ENCODE measurements around the gene MPHOSPH8.

Gene MPHOSPH8

GRCh38 chr13:19665427-19665859 lies 32.0 kb downstream of the MPHOSPH8 start:
- Histone ChIP-seq H3K36me3 (ENCODE audit: control insufficient read depth in 4 of 4, insufficient read depth in 4 of 4, low read length in 3 of 4) (peaks cover 23 to 96% (median 63%) of the 10 kb centered on the region in 4 experiments), H3K27ac (ENCODE audit: insufficient read depth in 1 of 2, low read depth in 1 of 2, low read length in 2 of 2, poor library complexity in 1 of 2, severe bottlenecking in 2 of 2) (peak overlapping the region in 1 of 2 experiments; percentile 22), H3K9me3 (ENCODE audit: control extremely low read depth in 1 of 5, control insufficient read depth in 4 of 5, insufficient read depth in 2 of 5, low read depth in 1 of 5, low read length in 4 of 5) (no peaks in the 10 kb centered on the region), H3K27me3 (replicated peaks in 2 of 5; ENCODE audit: control insufficient read depth in 4 of 5, insufficient read depth in 5 of 5, low read length in 4 of 5) (no peaks in the 10 kb centered on the region), H3K4me3 (ENCODE audit: control insufficient read depth in 1 of 7, extremely low read depth in 1 of 7, insufficient read depth in 4 of 7, low read depth in 2 of 7, low read length in 6 of 7) (no peak overlapping the region), H3K4me1 (ENCODE audit: control extremely low read depth in 1 of 4, control insufficient read depth in 4 of 4, insufficient read depth in 4 of 4, low read length in 3 of 4) (peaks cover 0 to 6% (median 0%) of the 10 kb centered on the region in 4 experiments)
- CTCF ChIA-PET, result interaction anchor here (1.0 kb wide), 1 partner anchor 10 kb away, joined by 3 read pairs; no protein-coding TSS in a partner anchor
- WGBS (ENCODE audit: insufficient coverage), result 92% methylated on average over 12 of the region's 14 CpGs
- no peak for DNase-seq
- POLR2A ChIA-PET, result no interaction called here

GRCh38 chr13:19668778-19669177 lies 35.3 kb downstream of the MPHOSPH8 start:
- POLR2A ChIA-PET, result no interaction called here
- peaks cover 21 to 90% (median 59%) of the 10 kb centered on the region in 4 experiments for H3K36me3 ChIP-seq (ENCODE audit: control insufficient read depth in 4 of 4, insufficient read depth in 4 of 4, low read length in 3 of 4)
- no peaks in the 10 kb centered on the region for H3K27me3 ChIP-seq (replicated peaks in 2 of 5; ENCODE audit: control insufficient read depth in 4 of 5, insufficient read depth in 5 of 5, low read length in 4 of 5)
- H3K4me1 ChIP-seq (ENCODE audit: control extremely low read depth in 1 of 4, control insufficient read depth in 4 of 4, insufficient read depth in 4 of 4, low read length in 3 of 4), result peaks cover 0 to 6% (median 3%) of the 10 kb centered on the region in 4 experiments
- no peak overlapping the region for H3K4me3 ChIP-seq (ENCODE audit: control insufficient read depth in 1 of 7, extremely low read depth in 1 of 7, insufficient read depth in 4 of 7, low read depth in 2 of 7, low read length in 6 of 7)
- H3K9me3 ChIP-seq (ENCODE audit: control extremely low read depth in 1 of 5, control insufficient read depth in 4 of 5, insufficient read depth in 2 of 5, low read depth in 1 of 5, low read length in 4 of 5), result no peaks in the 10 kb centered on the region
- WGBS (ENCODE audit: insufficient coverage), result 100% methylated on average over 3 of the region's 9 CpGs
- no peak for DNase-seq
- no peak overlapping the region for H3K27ac ChIP-seq (ENCODE audit: insufficient read depth in 1 of 2, low read depth in 1 of 2, low read length in 2 of 2, poor library complexity in 1 of 2, severe bottlenecking in 2 of 2)
- CTCF ChIA-PET, result interaction anchor here (1.2 kb wide), 1 partner anchor 11 kb away, joined by 4 read pairs; no protein-coding TSS in a partner anchor

GRCh38 chr13:19670147-19670546 lies 36.7 kb downstream of the MPHOSPH8 start:
- CTCF ChIA-PET, result interaction anchor here (1.2 kb wide), 1 partner anchor 10 kb away, joined by 4 read pairs; no protein-coding TSS in a partner anchor
- H3K4me1 ChIP-seq (ENCODE audit: control extremely low read depth in 1 of 4, control insufficient read depth in 4 of 4, insufficient read depth in 4 of 4, low read length in 3 of 4), result peaks cover 0 to 6% (median 0%) of the 10 kb centered on the region in 4 experiments
- POLR2A ChIA-PET, result no interaction called here
- H3K9me3 ChIP-seq (ENCODE audit: control extremely low read depth in 1 of 5, control insufficient read depth in 4 of 5, insufficient read depth in 2 of 5, low read depth in 1 of 5, low read length in 4 of 5), result no peaks in the 10 kb centered on the region
- DNase-seq, result no peak
- no peaks in the 10 kb centered on the region for H3K27me3 ChIP-seq (replicated peaks in 2 of 5; ENCODE audit: control insufficient read depth in 4 of 5, insufficient read depth in 5 of 5, low read length in 4 of 5)
- H3K4me3 ChIP-seq (ENCODE audit: control insufficient read depth in 1 of 7, extremely low read depth in 1 of 7, insufficient read depth in 4 of 7, low read depth in 2 of 7, low read length in 6 of 7), result no peak overlapping the region
- H3K27ac ChIP-seq (ENCODE audit: insufficient read depth in 1 of 2, low read depth in 1 of 2, low read length in 2 of 2, poor library complexity in 1 of 2, severe bottlenecking in 2 of 2), result peak overlapping the region in 1 of 2 experiments; percentile 11
- H3K36me3 ChIP-seq (ENCODE audit: control insufficient read depth in 4 of 4, insufficient read depth in 4 of 4, low read length in 3 of 4), result peaks cover 21 to 89% (median 63%) of the 10 kb centered on the region in 4 experiments
- WGBS (ENCODE audit: insufficient coverage), result no CpG with 5 or more reads among the region's 3 CpGs

GRCh38 chr13:19672990-19673389 lies 39.5 kb downstream of the MPHOSPH8 start:
- POLR2A ChIA-PET, result interaction anchor here (0.6 kb wide), 2 partner anchors 9 to 207 kb away, joined by 4 to 5 read pairs; no protein-coding TSS in a partner anchor
- Histone ChIP-seq H3K36me3 (ENCODE audit: control insufficient read depth in 4 of 4, insufficient read depth in 4 of 4, low read length in 3 of 4) (peaks cover 24 to 79% (median 48%) of the 10 kb centered on the region in 4 experiments), H3K4me3 (ENCODE audit: control insufficient read depth in 1 of 7, extremely low read depth in 1 of 7, insufficient read depth in 4 of 7, low read depth in 2 of 7, low read length in 6 of 7) (no peak overlapping the region), H3K9me3 (ENCODE audit: control extremely low read depth in 1 of 5, control insufficient read depth in 4 of 5, insufficient read depth in 2 of 5, low read depth in 1 of 5, low read length in 4 of 5) (no peaks in the 10 kb centered on the region), H3K27ac (ENCODE audit: insufficient read depth in 1 of 2, low read depth in 1 of 2, low read length in 2 of 2, poor library complexity in 1 of 2, severe bottlenecking in 2 of 2) (peak overlapping the region in 1 of 2 experiments; percentile 55), H3K4me1 (ENCODE audit: control extremely low read depth in 1 of 4, control insufficient read depth in 4 of 4, insufficient read depth in 4 of 4, low read length in 3 of 4) (peaks cover 0 to 16% (median 4%) of the 10 kb centered on the region in 4 experiments), H3K27me3 (replicated peaks in 2 of 5; ENCODE audit: control insufficient read depth in 4 of 5, insufficient read depth in 5 of 5, low read length in 4 of 5) (no peaks in the 10 kb centered on the region)
- CTCF ChIA-PET, result no interaction called here
- DNase-seq, result peak in 2 of 3 donors; percentile 16 to 40
- WGBS (ENCODE audit: insufficient coverage), result 43% methylated on average over 2 of the region's 5 CpGs

GRCh38 chr13:19673473-19674430 lies 40.3 kb downstream of the MPHOSPH8 start:
- no peak for DNase-seq
- WGBS (ENCODE audit: insufficient coverage), result 95% methylated on average over 9 of the region's 11 CpGs
- Histone ChIP-seq H3K27me3 (replicated peaks in 2 of 5; ENCODE audit: control insufficient read depth in 4 of 5, insufficient read depth in 5 of 5, low read length in 4 of 5) (no peaks in the 10 kb centered on the region), H3K36me3 (ENCODE audit: control insufficient read depth in 4 of 4, insufficient read depth in 4 of 4, low read length in 3 of 4) (peaks cover 20 to 71% (median 43%) of the 10 kb centered on the region in 4 experiments), H3K4me1 (ENCODE audit: control extremely low read depth in 1 of 4, control insufficient read depth in 4 of 4, insufficient read depth in 4 of 4, low read length in 3 of 4) (peaks cover 0 to 17% (median 6%) of the 10 kb centered on the region in 4 experiments), H3K27ac (ENCODE audit: insufficient read depth in 1 of 2, low read depth in 1 of 2, low read length in 2 of 2, poor library complexity in 1 of 2, severe bottlenecking in 2 of 2) (peak overlapping the region in 1 of 2 experiments; percentile 55), H3K4me3 (ENCODE audit: control insufficient read depth in 1 of 7, extremely low read depth in 1 of 7, insufficient read depth in 4 of 7, low read depth in 2 of 7, low read length in 6 of 7) (no peak overlapping the region), H3K9me3 (ENCODE audit: control extremely low read depth in 1 of 5, control insufficient read depth in 4 of 5, insufficient read depth in 2 of 5, low read depth in 1 of 5, low read length in 4 of 5) (no peaks in the 10 kb centered on the region)
- ChIA-PET CTCF (no interaction called here), POLR2A (interaction anchor here (0.6 kb wide), 2 partner anchors 8 to 206 kb away, joined by 4 to 5 read pairs; no protein-coding TSS in a partner anchor)

- POLR2A ChIA-PET, result no interaction called here
- H3K27ac ChIP-seq (ENCODE audit: insufficient read depth in 1 of 2, low read depth in 1 of 2, low read length in 2 of 2, poor library complexity in 1 of 2, severe bottlenecking in 2 of 2), result no peak overlapping the region
- CTCF ChIA-PET, result interaction anchor here (0.9 kb wide), 1 partner anchor 10 kb away, joined by 3 read pairs; no protein-coding TSS in a partner anchor
These were observed 41.4 kb downstream of the MPHOSPH8 start for GRCh38 chr13:19674898-19675297.

More at GRCh38 chr13:19674898-19675297, 41.4 kb downstream of the MPHOSPH8 start:
- Histone ChIP-seq H3K9me3 (ENCODE audit: control extremely low read depth in 1 of 5, control insufficient read depth in 4 of 5, insufficient read depth in 2 of 5, low read depth in 1 of 5, low read length in 4 of 5) (no peaks in the 10 kb centered on the region), H3K4me3 (ENCODE audit: control insufficient read depth in 1 of 7, extremely low read depth in 1 of 7, insufficient read depth in 4 of 7, low read depth in 2 of 7, low read length in 6 of 7) (no peak overlapping the region), H3K27me3 (replicated peaks in 2 of 5; ENCODE audit: control insufficient read depth in 4 of 5, insufficient read depth in 5 of 5, low read length in 4 of 5) (no peaks in the 10 kb centered on the region), H3K4me1 (ENCODE audit: control extremely low read depth in 1 of 4, control insufficient read depth in 4 of 4, insufficient read depth in 4 of 4, low read length in 3 of 4) (peaks cover 0 to 17% (median 6%) of the 10 kb centered on the region in 4 experiments), H3K36me3 (ENCODE audit: control insufficient read depth in 4 of 4, insufficient read depth in 4 of 4, low read length in 3 of 4) (peaks cover 17 to 60% (median 38%) of the 10 kb centered on the region in 4 experiments)
- WGBS (ENCODE audit: insufficient coverage), result 98% methylated on average over 8 of the region's 10 CpGs
- no peak for DNase-seq

Data from common myeloid progenitor, CD34-positive (primary cell).